Fibroblast of lung (primary cell): ENCODE data around the gene DNAH6. TPM values are rescaled to one million over a fixed set of nuclear protein-coding genes. Genes with fewer than 3 reads are reported as not detected.

ENCODE experiments used
- DNase-seq, 2 donors: peaks; one replicate each; pipeline versions ENCODE4 v3.0.0 to v3.0.0-alpha.2; 2010; ENCODE audit warnings: low read depth in 2 of 2
- H2AFZ ChIP-seq: 2 replicates; pipeline ENCODE4 v1.5.1; 2012; ENCODE audit warnings: low read length, control low read depth, inconsistent platforms
- H3K27ac ChIP-seq: 2 replicates; pipeline ENCODE4 v1.5.1; 2011; ENCODE audit warnings: low read length, control low read depth; ENCODE audit not compliant: insufficient read depth
- H3K27me3 ChIP-seq: 2 replicates; pipeline ENCODE4 v1.5.1; 2011; ENCODE audit warnings: mild to moderate bottlenecking, low read length; ENCODE audit not compliant: control insufficient read depth, insufficient read depth
- H3K36me3 ChIP-seq: 2 replicates; pipeline ENCODE4 v1.5.1; 2011; ENCODE audit warnings: low read length; ENCODE audit not compliant: control insufficient read depth, insufficient read depth
- H3K4me1 ChIP-seq: 2 replicates; pipeline ENCODE4 v1.5.1; 2011; ENCODE audit warnings: low read length; ENCODE audit not compliant: control insufficient read depth, insufficient read depth; ENCODE audit errors: extremely low read depth
- H3K4me2 ChIP-seq: 2 replicates; pipeline ENCODE4 v1.5.1; 2011; ENCODE audit warnings: low read length, control low read depth; ENCODE audit not compliant: insufficient read depth; ENCODE audit errors: extremely low read depth
- H3K4me3 ChIP-seq, 4 experiments: fragments of 200-600 bp in 1 of 4; sonication (generic) in 1 of 4; replicated peaks in 1 of 4; 2 replicates each; pipeline ENCODE4 v1.5.1; 2011 to 2016; ENCODE audit warnings: low read length in 4 of 4, low read depth in 3 of 4, mild to moderate bottlenecking in 3 of 4, control low read depth in 2 of 4, inconsistent platforms in 1 of 4, mixed read lengths in 1 of 4; ENCODE audit not compliant: insufficient read depth in 1 of 4; ENCODE audit errors: control extremely low read depth in 1 of 4
- H3K79me2 ChIP-seq: 2 replicates; pipeline ENCODE4 v1.5.1; 2012; ENCODE audit warnings: mild to moderate bottlenecking, low read length, inconsistent platforms; ENCODE audit not compliant: control insufficient read depth, insufficient read depth
- H3K9ac ChIP-seq: 2 replicates; pipeline ENCODE4 v1.5.1; 2011; ENCODE audit warnings: mild to moderate bottlenecking, low read length, control low read depth; ENCODE audit not compliant: insufficient read depth
- H3K9me3 ChIP-seq: 2 replicates; pipeline ENCODE4 v1.5.1; 2012; ENCODE audit warnings: low read depth, low read length; ENCODE audit not compliant: control insufficient read depth, insufficient read depth
- H4K20me1 ChIP-seq: 2 replicates; pipeline ENCODE4 v1.5.1; 2011; ENCODE audit warnings: low read length; ENCODE audit not compliant: control insufficient read depth, insufficient read depth; ENCODE audit errors: extremely low read depth
- EZH2 ChIP-seq: IDR thresholded peaks from 2 replicates; pipeline ENCODE4 v1.5.1; 2012; ENCODE audit warnings: low read length, control low read depth, mild to moderate bottlenecking; ENCODE audit errors: missing control alignments
- polyA plus RNA-seq, 2 donors: library from polyadenylated mRNA; depleted of rRNA in 1 of 2; stranded (reverse) in 1 of 2; unstranded in 1 of 2; fragments of >200 nt; gene quantifications; 2 replicates each; pipeline ENCODE4 v1.2.1, GENCODE V29; 2011 to 2012; ENCODE audit warnings: missing spikeins in 1 of 2
- total RNA-seq: library from RNA; depleted of rRNA; stranded (reverse); fragments of >200 nt; gene quantifications from 2 replicates; pipeline ENCODE4 v1.2.1, GENCODE V29; 2014
- TF ChIP-seq, protein P1 (sequence below), 2 donors: IDR thresholded peaks in 1 of 2; conservative IDR thresholded peaks in 1 of 2; 1 replicate in 1 of 2; 2 replicates in 1 of 2; pipeline ENCODE4 v1.5.1; 2011 to 2012; ENCODE audit warnings: low read length in 2 of 2, control low read depth in 1 of 2, inconsistent platforms in 1 of 2, low read depth in 1 of 2, mild to moderate bottlenecking in 1 of 2

DNAH6 gene
- total and polyA plus RNA-seq, 2 donors (not counting 1 experiment from before 2014, with no cell fraction given): under 0.01 to 0.01 TPM

DNA sequence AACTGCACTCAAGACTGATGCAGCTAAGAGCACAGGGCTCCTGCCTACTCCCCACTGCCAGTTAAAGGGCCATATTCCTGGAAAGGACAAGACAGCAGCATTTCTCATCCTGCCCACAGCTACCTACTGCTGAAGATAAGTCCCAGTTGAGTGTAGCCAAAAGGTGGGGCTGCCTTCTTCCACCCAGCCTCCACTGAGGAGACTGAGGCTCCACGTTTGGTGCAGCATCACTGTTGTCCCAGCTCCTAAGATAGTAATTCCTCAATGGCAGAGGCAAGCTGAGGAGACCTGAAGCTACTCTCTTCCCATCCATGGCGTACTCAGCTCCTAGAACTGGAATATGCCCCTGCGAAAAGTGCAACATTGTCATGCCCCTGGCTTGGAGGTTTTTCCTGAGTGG lies 214.9 kb downstream of the DNAH6 start:
- H2AFZ ChIP-seq: no peak overlapping the region
- no peak for TF ChIP-seq EZH2
- no peaks in the 10 kb centered on the region for H3K27me3 ChIP-seq
- H3K79me2 ChIP-seq: no peaks in the 10 kb centered on the region
- no peaks in the 10 kb centered on the region for H3K36me3 ChIP-seq
- no peaks in the 10 kb centered on the region for H3K9me3 ChIP-seq
- no peak for DNase-seq
- no peak overlapping the region for H3K9ac ChIP-seq
- no peak overlapping the region for H3K27ac ChIP-seq
- H3K4me3 ChIP-seq: no peak overlapping the region
- H4K20me1 ChIP-seq: no peaks in the 10 kb centered on the region
- no peak overlapping the region for H3K4me2 ChIP-seq
- no peaks in the 10 kb centered on the region for H3K4me1 ChIP-seq

DNA sequence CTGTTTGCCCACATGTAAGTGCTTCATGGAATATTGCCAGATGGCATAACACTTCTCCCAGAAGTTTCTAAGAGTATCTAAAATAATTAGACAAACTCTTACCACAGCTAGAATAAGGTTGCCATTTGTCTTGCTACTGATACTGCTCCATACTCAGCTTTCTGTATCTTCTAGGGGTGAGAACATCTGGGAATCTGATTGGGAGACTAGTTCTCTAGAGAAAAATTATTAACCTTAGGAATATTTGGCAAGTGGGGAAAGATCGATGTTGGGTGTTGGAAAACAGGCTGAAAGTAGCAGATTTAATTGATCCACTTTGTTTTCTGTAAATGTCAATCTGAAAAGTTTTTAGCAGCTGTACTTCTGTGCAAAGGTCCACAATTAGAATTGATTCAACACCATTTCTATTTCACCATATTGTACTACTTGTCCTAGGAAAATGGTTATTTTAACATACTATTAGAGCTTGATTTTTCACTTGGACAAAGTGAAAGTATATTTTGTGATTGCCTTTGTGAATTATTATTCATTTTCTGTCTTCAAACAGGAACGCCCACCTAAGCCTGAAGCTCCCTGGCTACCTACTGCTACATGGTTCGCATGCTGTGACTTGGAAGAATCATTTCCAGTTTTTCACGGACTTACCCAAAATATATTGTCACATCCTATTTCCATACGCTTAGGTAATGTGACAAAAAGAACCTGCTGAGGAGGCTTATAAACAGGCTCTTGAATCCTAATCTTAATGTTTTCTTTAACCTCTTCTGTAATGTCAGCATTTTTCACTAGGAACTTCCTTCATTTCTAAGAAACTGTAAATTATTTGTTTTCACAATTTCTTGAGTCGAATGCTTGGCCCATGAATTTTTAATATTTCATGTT lies 216.8 kb downstream of the DNAH6 start:
- Histone ChIP-seq H3K79me2 (no peaks in the 10 kb centered on the region), H3K4me2 (no peak overlapping the region), H3K4me1 (no peaks in the 10 kb centered on the region), H3K36me3 (no peaks in the 10 kb centered on the region), H4K20me1 (no peaks in the 10 kb centered on the region), H3K27me3 (no peaks in the 10 kb centered on the region), H2AFZ (no peak overlapping the region), H3K27ac (no peak overlapping the region), H3K9ac (no peak overlapping the region), H3K9me3 (no peaks in the 10 kb centered on the region), H3K4me3 (no peak overlapping the region)
- no peak for TF ChIP-seq EZH2
- TF ChIP-seq, protein P1, sequence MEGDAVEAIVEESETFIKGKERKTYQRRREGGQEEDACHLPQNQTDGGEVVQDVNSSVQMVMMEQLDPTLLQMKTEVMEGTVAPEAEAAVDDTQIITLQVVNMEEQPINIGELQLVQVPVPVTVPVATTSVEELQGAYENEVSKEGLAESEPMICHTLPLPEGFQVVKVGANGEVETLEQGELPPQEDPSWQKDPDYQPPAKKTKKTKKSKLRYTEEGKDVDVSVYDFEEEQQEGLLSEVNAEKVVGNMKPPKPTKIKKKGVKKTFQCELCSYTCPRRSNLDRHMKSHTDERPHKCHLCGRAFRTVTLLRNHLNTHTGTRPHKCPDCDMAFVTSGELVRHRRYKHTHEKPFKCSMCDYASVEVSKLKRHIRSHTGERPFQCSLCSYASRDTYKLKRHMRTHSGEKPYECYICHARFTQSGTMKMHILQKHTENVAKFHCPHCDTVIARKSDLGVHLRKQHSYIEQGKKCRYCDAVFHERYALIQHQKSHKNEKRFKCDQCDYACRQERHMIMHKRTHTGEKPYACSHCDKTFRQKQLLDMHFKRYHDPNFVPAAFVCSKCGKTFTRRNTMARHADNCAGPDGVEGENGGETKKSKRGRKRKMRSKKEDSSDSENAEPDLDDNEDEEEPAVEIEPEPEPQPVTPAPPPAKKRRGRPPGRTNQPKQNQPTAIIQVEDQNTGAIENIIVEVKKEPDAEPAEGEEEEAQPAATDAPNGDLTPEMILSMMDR (conservative IDR thresholded peaks at IDR 0.05 in 1 of 2, IDR thresholded peaks at IDR 0.05 in 1 of 2; ENCODE audit: low read depth in 1 of 2, low read length in 2 of 2): no peak
- DNase-seq: no peak

DNA sequence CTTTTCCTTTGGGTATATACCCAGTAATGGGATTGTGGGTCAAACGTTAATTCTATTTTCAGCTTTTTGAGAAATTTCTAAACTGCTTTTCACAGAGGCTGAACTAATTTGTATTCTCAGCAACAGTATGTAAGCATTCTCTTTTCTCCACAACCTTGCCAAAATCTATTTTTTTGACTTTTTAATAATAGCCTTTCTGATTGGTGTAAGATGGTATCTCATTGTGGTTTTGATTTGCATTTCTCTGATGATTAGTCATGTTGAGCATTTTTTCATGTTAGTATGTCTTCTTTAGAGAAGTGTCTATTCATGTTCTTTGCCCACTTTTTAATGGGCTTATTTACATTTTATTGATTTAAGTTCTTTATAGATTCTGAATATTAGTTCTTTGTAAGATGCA lies 219.1 kb downstream of the DNAH6 start:
- Histone ChIP-seq H3K36me3 (no peaks in the 10 kb centered on the region), H2AFZ (no peak overlapping the region), H3K79me2 (no peaks in the 10 kb centered on the region), H4K20me1 (no peaks in the 10 kb centered on the region), H3K27me3 (no peaks in the 10 kb centered on the region), H3K9ac (no peak overlapping the region), H3K4me1 (no peaks in the 10 kb centered on the region), H3K9me3 (no peaks in the 10 kb centered on the region), H3K4me3 (no peak overlapping the region), H3K27ac (no peak overlapping the region), H3K4me2 (no peak overlapping the region)
- peak in 1 of 2 donors; percentile 41 for DNase-seq
- TF ChIP-seq, protein P1 (conservative IDR thresholded peaks at IDR 0.05 in 1 of 2, IDR thresholded peaks at IDR 0.05 in 1 of 2; ENCODE audit: low read depth in 1 of 2, low read length in 2 of 2): no peak
- TF ChIP-seq EZH2: no peak
